Testis (tissue), 2 donors: ENCODE measurements around the gene POLN.

Source experiments
- POLR2A ChIP-seq: fragments of 450-650 bp; IDR thresholded peaks from one replicate; pipeline ENCODE4 v1.6.1; 2017; ENCODE audit warnings: antibody characterized with exemption, mild to moderate bottlenecking, moderate library complexity
- TF ChIP-seq, protein P1 (sequence below), 3 experiments: fragments of 450-650 bp in 2 of 3; fragments of 200-600 bp in 1 of 3; sonication (generic) in 1 of 3; IDR thresholded peaks; one replicate each; pipeline ENCODE4 v1.5.1; 2016 to 2019; ENCODE audit warnings: antibody characterized with exemption in 3 of 3, mild to moderate bottlenecking in 2 of 3, moderate library complexity in 1 of 3

GRCh38 chr4:2048831-2049230, 193.1 kb downstream of the POLN start:
- TF ChIP-seq, protein P1, sequence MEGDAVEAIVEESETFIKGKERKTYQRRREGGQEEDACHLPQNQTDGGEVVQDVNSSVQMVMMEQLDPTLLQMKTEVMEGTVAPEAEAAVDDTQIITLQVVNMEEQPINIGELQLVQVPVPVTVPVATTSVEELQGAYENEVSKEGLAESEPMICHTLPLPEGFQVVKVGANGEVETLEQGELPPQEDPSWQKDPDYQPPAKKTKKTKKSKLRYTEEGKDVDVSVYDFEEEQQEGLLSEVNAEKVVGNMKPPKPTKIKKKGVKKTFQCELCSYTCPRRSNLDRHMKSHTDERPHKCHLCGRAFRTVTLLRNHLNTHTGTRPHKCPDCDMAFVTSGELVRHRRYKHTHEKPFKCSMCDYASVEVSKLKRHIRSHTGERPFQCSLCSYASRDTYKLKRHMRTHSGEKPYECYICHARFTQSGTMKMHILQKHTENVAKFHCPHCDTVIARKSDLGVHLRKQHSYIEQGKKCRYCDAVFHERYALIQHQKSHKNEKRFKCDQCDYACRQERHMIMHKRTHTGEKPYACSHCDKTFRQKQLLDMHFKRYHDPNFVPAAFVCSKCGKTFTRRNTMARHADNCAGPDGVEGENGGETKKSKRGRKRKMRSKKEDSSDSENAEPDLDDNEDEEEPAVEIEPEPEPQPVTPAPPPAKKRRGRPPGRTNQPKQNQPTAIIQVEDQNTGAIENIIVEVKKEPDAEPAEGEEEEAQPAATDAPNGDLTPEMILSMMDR (IDR thresholded peaks at IDR 0.05) = no peak
- no peak for TF ChIP-seq POLR2A
